BJ (cell line): ENCODE data around the gene FGD4. TPM values are rescaled to one million over a fixed set of nuclear protein-coding genes. Genes with fewer than 3 reads are reported as not detected.

Experiments
- CTCF ChIA-PET: fragments of 350-600 bp; formaldehyde crosslinking; extraction: SDS; loops from one replicate; lab custom pipeline; 2021; ENCODE audit warnings: antibody characterized with exemption, inconsistent platforms; lab: Yijun Ruan, JAX
- POLR2A ChIA-PET: fragments of 300-600 bp; sonication (Branson Sonifier 250); formaldehyde crosslinking; extraction: SDS; loops from one replicate; lab custom pipeline; 2021; ENCODE audit warnings: antibody characterized with exemption; lab: Charles Lee
- DNase-seq: peaks from one replicate; pipeline ENCODE4 v3.0.0-alpha.2; 2011; ENCODE audit warnings: low read depth
- H3K27me3 ChIP-seq: 2 replicates; pipeline ENCODE4 v1.6.0; 2011; ENCODE audit warnings: low read length; ENCODE audit not compliant: control insufficient read depth, insufficient read depth
- H3K36me3 ChIP-seq: 2 replicates; pipeline ENCODE4 v1.5.1; 2011; ENCODE audit warnings: low read length; ENCODE audit not compliant: control insufficient read depth, insufficient read depth
- H3K4me3 ChIP-seq: 2 replicates; pipeline ENCODE4 v1.5.1; 2011; ENCODE audit warnings: low read depth, mild to moderate bottlenecking, control low read depth, low read length
- polyA plus RNA-seq: library from polyadenylated mRNA; depleted of rRNA; stranded (reverse); fragments of >200 nt; gene quantifications from 2 replicates; pipeline ENCODE4 v1.2.3, GENCODE V29; 2011
- TF ChIP-seq, protein P1 (sequence below): IDR thresholded peaks from 2 replicates; pipeline ENCODE4 v1.5.1; 2011; ENCODE audit warnings: low read depth, mild to moderate bottlenecking, control low read depth, inconsistent platforms, low read length, moderate library complexity; ENCODE audit not compliant: insufficient read depth

Gene FGD4
- polyA plus RNA-seq, 1 experiment, result 11.1 TPM

DNA sequence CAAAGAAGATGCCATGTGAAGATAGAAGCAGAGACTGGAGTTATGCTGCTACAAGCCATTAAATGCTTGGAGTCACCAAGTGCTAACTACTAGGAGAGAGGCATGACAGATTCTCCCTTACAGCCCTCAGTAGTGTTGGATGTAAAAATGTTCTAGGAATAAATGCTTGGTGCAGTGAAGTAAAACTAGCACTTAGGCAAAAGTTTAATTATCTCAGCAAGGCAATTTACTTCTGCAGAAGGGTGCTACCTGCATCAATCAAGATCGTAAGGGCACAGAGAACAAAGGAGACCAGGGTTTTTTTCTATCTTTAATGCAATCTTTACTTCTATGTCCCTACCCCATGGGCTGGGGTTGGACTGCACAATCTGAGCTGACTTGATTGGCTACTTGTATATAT is 270.2 kb downstream of the FGD4 start:
- POLR2A ChIA-PET, result no interaction called here
- no peak for DNase-seq
- H3K36me3 ChIP-seq, result no peaks in the 10 kb centered on the region
- TF ChIP-seq, protein P1, sequence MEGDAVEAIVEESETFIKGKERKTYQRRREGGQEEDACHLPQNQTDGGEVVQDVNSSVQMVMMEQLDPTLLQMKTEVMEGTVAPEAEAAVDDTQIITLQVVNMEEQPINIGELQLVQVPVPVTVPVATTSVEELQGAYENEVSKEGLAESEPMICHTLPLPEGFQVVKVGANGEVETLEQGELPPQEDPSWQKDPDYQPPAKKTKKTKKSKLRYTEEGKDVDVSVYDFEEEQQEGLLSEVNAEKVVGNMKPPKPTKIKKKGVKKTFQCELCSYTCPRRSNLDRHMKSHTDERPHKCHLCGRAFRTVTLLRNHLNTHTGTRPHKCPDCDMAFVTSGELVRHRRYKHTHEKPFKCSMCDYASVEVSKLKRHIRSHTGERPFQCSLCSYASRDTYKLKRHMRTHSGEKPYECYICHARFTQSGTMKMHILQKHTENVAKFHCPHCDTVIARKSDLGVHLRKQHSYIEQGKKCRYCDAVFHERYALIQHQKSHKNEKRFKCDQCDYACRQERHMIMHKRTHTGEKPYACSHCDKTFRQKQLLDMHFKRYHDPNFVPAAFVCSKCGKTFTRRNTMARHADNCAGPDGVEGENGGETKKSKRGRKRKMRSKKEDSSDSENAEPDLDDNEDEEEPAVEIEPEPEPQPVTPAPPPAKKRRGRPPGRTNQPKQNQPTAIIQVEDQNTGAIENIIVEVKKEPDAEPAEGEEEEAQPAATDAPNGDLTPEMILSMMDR, result no peak
- CTCF ChIA-PET, result interaction anchor here (1.0 to 5.0 kb wide), 3 partner anchors 213 to 304 kb away, joined by 3 to 42 read pairs (median 33); no protein-coding TSS in a partner anchor
- no peaks in the 10 kb centered on the region for H3K27me3 ChIP-seq
- H3K4me3 ChIP-seq, result no peak overlapping the region

DNA sequence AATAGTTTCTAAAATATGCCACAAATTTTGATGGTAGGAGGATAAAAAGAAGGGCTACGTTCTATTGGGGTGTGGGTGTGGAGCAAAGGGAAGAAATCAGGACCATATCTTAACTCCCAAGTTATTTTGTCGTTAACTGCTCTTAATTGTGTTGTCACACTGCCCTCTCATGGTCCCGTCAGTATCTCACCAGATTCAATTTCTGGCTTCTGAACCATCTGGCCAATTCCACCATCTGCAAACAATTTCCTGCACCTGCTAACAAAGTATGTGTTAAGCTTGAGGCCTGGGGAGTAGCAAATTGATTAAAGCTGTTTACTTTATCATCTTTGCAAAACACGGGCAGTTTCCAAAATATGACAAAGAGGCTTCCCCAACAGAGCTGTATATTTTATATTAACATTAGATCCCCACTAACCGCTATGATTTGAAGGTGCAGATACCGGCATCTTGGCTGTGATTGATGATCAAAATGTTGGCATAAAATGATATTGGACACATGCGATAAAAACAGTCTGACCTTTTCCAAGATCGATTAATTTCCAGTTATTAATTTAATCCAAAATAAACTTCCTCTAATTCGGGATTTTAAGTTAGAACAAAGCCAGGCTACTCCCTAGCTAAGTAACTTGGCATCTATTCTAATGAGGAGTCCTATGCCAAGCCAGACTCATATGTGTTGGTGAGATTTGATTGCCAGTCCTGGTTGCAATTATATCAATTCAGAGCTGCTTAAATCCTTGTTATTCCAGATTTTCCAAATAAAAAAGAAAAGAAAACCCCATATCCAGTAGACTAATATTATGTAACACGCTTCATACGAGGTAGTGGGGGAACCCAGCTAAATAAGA is 272.8 kb downstream of the FGD4 start:
- peak; percentile 74 for DNase-seq
- TF ChIP-seq, protein P1, result peak; percentile 59

DNA sequence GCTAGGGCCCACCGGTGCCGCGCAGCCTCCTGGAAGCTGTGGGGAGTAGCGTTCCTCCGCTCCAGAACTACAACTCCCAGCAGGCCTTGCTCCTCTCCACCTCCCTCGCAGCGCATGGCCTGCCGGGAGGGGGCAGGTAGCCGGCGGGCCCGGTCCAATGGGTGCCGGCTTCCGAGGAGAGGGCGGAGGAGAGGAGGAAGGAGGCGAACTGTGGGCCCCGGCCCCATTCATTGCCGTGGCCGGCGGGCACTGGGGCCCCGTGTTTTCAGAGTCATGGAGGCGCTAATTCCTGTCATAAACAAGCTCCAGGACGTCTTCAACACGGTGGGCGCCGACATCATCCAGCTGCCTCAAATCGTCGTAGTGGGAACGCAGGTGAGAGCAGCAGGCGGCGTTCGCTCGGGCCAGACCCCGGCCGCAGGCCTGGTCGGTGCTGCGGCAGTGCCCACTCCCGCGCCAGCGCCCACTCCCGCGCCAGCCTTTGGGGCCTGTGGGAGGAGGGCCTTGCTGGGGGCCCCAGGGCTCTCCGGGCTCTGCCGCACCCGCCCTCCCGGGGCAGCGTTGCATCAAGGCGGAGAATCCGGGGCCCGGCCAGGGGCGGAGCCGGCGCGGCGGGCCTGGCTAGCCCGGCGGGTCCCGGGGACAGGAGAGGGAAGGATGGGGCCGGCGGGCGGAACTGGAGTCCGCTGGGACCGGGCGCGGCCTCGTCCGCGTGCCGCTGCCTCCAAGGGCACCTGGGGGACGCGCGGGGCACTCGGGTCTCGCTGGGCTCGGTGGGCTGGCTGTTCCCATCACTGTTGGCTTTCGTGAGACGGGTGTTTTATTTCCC is 279.9 kb downstream of the FGD4 start, which contains the start of gene DNM1L:
Gene DNM1L (plus strand): TSS at position 211 of the 829 bp plus-strand sequence. CDS start 63 bp downstream, at position 274.
- Histone ChIP-seq H3K4me3 (peak within 1 kb of the TSS; percentile 98), H3K27me3 (no peaks in the 10 kb centered on the region), H3K36me3 (no peaks in the 10 kb centered on the region)
- ChIA-PET POLR2A (interaction anchor here (0.6 kb wide), 1 partner anchor 146 kb away, joined by 3 read pairs; no protein-coding TSS in a partner anchor), CTCF (interaction anchor here (1.6 kb wide), 1 partner anchor 222 kb away, joined by 4 read pairs; no protein-coding TSS in a partner anchor)
- TF ChIP-seq, protein P1, result no peak
- peak; percentile 66 for DNase-seq

More for the DNA sequence above, 272.8 kb downstream of the FGD4 start:
- POLR2A ChIA-PET, result no interaction called here
- no peak overlapping the region for H3K4me3 ChIP-seq
- CTCF ChIA-PET, result interaction anchor here (0.6 to 5.0 kb wide), 24 partner anchors 9 to 713 kb away, joined by 3 to 42 read pairs (median 4); partner anchors contain the start of genes RESF1 and YARS2
- no peaks in the 10 kb centered on the region for H3K36me3 ChIP-seq
- H3K27me3 ChIP-seq, result no peaks in the 10 kb centered on the region

DNA sequence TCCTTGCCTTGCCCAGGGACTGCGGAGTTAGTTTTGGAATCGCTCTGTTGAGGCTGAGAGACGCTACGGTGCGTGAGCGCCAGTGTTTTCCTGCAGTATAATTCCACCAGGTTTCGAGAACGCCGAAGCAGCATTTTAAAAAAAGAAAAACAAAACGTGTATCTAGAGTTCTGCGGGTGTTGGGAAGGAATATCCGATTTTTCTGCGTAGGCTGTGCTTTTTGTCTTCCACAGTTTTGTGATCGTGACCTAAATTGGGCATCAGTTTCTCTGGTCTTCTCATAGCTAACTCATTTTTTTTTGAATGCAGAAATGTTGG is 280.5 kb downstream of the FGD4 start:
- TF ChIP-seq, protein P1, result no peak

More for the DNA sequence above, 280.5 kb downstream of the FGD4 start:
- Histone ChIP-seq H3K4me3 (peak overlapping the region; percentile 98), H3K36me3 (no peaks in the 10 kb centered on the region), H3K27me3 (no peaks in the 10 kb centered on the region)
- CTCF ChIA-PET, result no interaction called here
- POLR2A ChIA-PET, result interaction anchor here (0.6 kb wide), 1 partner anchor 26 kb away, joined by 4 read pairs; no protein-coding TSS in a partner anchor
- DNase-seq, result no peak
